IMR-90 (cell line): Measurements from ENCODE around the gene PIP4K2A. TPM values are rescaled to one million over a fixed set of nuclear protein-coding genes. Genes with fewer than 3 reads are reported as not detected.

Source experiments
- ATAC-seq: fragments of 200-7000 bp; cut with Tn5 transposase; 2 replicates; pipeline ENCODE4 v1.9.1; 2020; ENCODE audit warnings: low read depth, mild to moderate bottlenecking, moderate library complexity
- BruUV-seq: library from RNA; stranded (reverse); fragments of 400-500 nt; replicated peaks from 2 replicates; lab custom pipeline; 2021; lab: Mats Ljungman, UMichigan
- CTCF ChIA-PET: fragments of 300-600 bp; formaldehyde crosslinking; extraction: SDS; loops from one replicate; lab custom pipeline; 2021; ENCODE audit warnings: antibody characterized with exemption; lab: Yijun Ruan, JAX
- POLR2A ChIA-PET: fragments of 300-600 bp; sonication (Branson Sonifier 250); formaldehyde crosslinking; loops from one replicate; lab custom pipeline; 2022; ENCODE audit warnings: antibody characterized with exemption; ENCODE audit not compliant: unreplicated experiment; lab: Charles Lee
- DNase-seq: peaks from one replicate; pipeline ENCODE4 v3.0.0; 2013
- H2AFZ ChIP-seq: replicated peaks from 2 replicates; pipeline ENCODE3; 2013; ENCODE audit warnings: low read length, mild to moderate bottlenecking; ENCODE audit not compliant: poor library complexity
- H2AK5ac ChIP-seq: 2 replicates; pipeline ENCODE4 v1.6.1; 2013; ENCODE audit warnings: low read depth, low read length, inconsistent platforms
- H2AK9ac ChIP-seq: replicated peaks from 2 replicates; pipeline ENCODE3; 2013; ENCODE audit warnings: mild to moderate bottlenecking, low read depth, low read length, moderate library complexity; ENCODE audit not compliant: poor library complexity
- H2BK120ac ChIP-seq: 2 replicates; pipeline ENCODE4 v1.6.1; 2013; ENCODE audit warnings: low read depth, low read length, inconsistent platforms
- H2BK15ac ChIP-seq: 3 replicates; pipeline ENCODE4 v1.6.1; 2013; ENCODE audit warnings: low read depth, low read length, inconsistent platforms
- H2BK20ac ChIP-seq: 2 replicates; pipeline ENCODE4 v1.6.1; 2013; ENCODE audit warnings: low read depth, mild to moderate bottlenecking, inconsistent platforms, low read length, moderate library complexity
- H2BK5ac ChIP-seq: 2 replicates; pipeline ENCODE4 v1.6.1; 2013; ENCODE audit warnings: mild to moderate bottlenecking, low read depth, low read length, inconsistent platforms; ENCODE audit not compliant: poor library complexity, severe bottlenecking
- H3K14ac ChIP-seq: replicated peaks from 2 replicates; pipeline ENCODE4 v1.6.1; 2013; ENCODE audit warnings: low read depth, low read length, inconsistent platforms
- H3K18ac ChIP-seq: 2 replicates; pipeline ENCODE4 v1.6.1; 2013; ENCODE audit warnings: low read depth, low read length, control low read depth
- H3K23ac ChIP-seq: 2 replicates; pipeline ENCODE4 v1.6.1; 2013; ENCODE audit warnings: low read depth, low read length, inconsistent platforms
- H3K27ac ChIP-seq: 2 replicates; pipeline ENCODE4 v1.5.1; 2013; ENCODE audit warnings: mild to moderate bottlenecking, control low read depth, low read length; ENCODE audit not compliant: insufficient read depth
- H3K27me3 ChIP-seq: 2 replicates; pipeline ENCODE4 v1.6.1; 2013; ENCODE audit warnings: low read length; ENCODE audit not compliant: control insufficient read depth, insufficient read depth
- H3K36me3 ChIP-seq: 2 replicates; pipeline ENCODE4 v1.6.1; 2013; ENCODE audit warnings: low read length, mixed read lengths; ENCODE audit not compliant: control insufficient read depth, insufficient read depth
- H3K4ac ChIP-seq: 2 replicates; pipeline ENCODE4 v1.6.1; 2013; ENCODE audit warnings: low read depth, low read length, inconsistent platforms
- H3K4me1 ChIP-seq: 2 replicates; pipeline ENCODE4 v1.6.1; 2013; ENCODE audit warnings: low read length, mixed read lengths; ENCODE audit not compliant: control insufficient read depth, insufficient read depth
- H3K4me2 ChIP-seq: 2 replicates; pipeline ENCODE4 v1.6.1; 2013; ENCODE audit warnings: low read depth, mild to moderate bottlenecking, control low read depth, low read length, moderate library complexity
- H3K4me3 ChIP-seq: 2 replicates; pipeline ENCODE4 v1.5.1; 2013; ENCODE audit warnings: low read depth, mild to moderate bottlenecking, control low read depth, low read length, moderate library complexity; ENCODE audit not compliant: insufficient read depth
- H3K56ac ChIP-seq: 2 replicates; pipeline ENCODE4 v1.6.1; 2013; ENCODE audit warnings: low read length, inconsistent platforms; ENCODE audit not compliant: insufficient read depth; ENCODE audit errors: extremely low read depth
- H3K79me1 ChIP-seq, 2 experiments: 2 replicates each; pipeline ENCODE4 v1.6.1; 2013; ENCODE audit warnings: low read length in 2 of 2, inconsistent platforms in 1 of 2, low read depth in 1 of 2
- H3K9ac ChIP-seq: 2 replicates; pipeline ENCODE4 v1.6.1; 2013; ENCODE audit warnings: low read depth, low read length, control low read depth
- H3K9me1 ChIP-seq: 2 replicates; pipeline ENCODE4 v1.6.1; 2013; ENCODE audit warnings: low read length, inconsistent platforms; ENCODE audit not compliant: insufficient read depth
- H3K9me3 ChIP-seq: 2 replicates; pipeline ENCODE4 v1.6.1; 2013; ENCODE audit warnings: low read length; ENCODE audit not compliant: control insufficient read depth, insufficient read depth
- H4K20me1 ChIP-seq: 2 replicates; pipeline ENCODE4 v1.6.1; 2013; ENCODE audit warnings: low read length, inconsistent platforms; ENCODE audit not compliant: insufficient read depth
- H4K5ac ChIP-seq: 2 replicates; pipeline ENCODE4 v1.6.1; 2013; ENCODE audit warnings: mild to moderate bottlenecking, low read depth, low read length, control low read depth
- H4K8ac ChIP-seq, 2 experiments: 2 replicates each; pipeline ENCODE4 v1.6.1; 2013; ENCODE audit warnings: low read depth in 2 of 2, low read length in 2 of 2, control low read depth in 1 of 2, inconsistent platforms in 1 of 2
- H4K91ac ChIP-seq: 2 replicates; pipeline ENCODE4 v1.6.1; 2013; ENCODE audit warnings: low read depth, low read length, inconsistent platforms; ENCODE audit not compliant: insufficient read depth
- SMC3 ChIP-seq: fragments of 150-350 bp; IDR thresholded peaks from 2 replicates; pipeline ENCODE4 v1.6.1; 2016; ENCODE audit warnings: low read depth, mild to moderate bottlenecking, antibody characterized with exemption, low read length, moderate library complexity
- WGBS, 2 experiments: methylation state at CpG; one replicate each; pipeline versions ENCODE4 v1.1.5 to v1.1.7; 2013; ENCODE audit warnings: missing lambda C conversion rate in 2 of 2; ENCODE audit not compliant: insufficient read length in 1 of 2; ENCODE audit errors: extremely low coverage in 2 of 2; 5-methylcytosine and 5-hydroxymethylcytosine counted together
- dilution Hi-C: fragments of 300-500 bp; cut with HindIII; formaldehyde crosslinking; loops from one replicate; pipeline ENCODE4 v1.14.3; 2018; ENCODE audit warnings: low sequenced_read_pairs; ENCODE audit not compliant: unreplicated experiment
- in situ Hi-C: fragments of 300-500 bp; cut with MboI; formaldehyde crosslinking; loops from 3 replicates; pipeline ENCODE4 v1.14.3; 2019; ENCODE audit warnings: low sequenced_read_pairs, inconsistent platforms, mixed read lengths
- intact Hi-C: fragments of 100-400 bp; cut with micrococcal nuclease; formaldehyde crosslinking; loops from 2 replicates; pipeline ENCODE4 v1.10.0; 2022
- polyA plus RNA-seq, 3 experiments: library from polyadenylated mRNA; depleted of rRNA; stranded (reverse); fragments of >200 nt; gene quantifications; 2 replicates each; pipeline ENCODE4 v1.2.3, GENCODE V29; 2012; ENCODE audit warnings: low replicate concordance in 1 of 3
- total RNA-seq: library from RNA; depleted of rRNA; stranded (reverse); fragments of >200 nt; gene quantifications from 2 replicates; pipeline ENCODE4 v1.2.3, GENCODE V29; 2012
- TF ChIP-seq, protein P1 (sequence below): conservative IDR thresholded peaks from 2 replicates; pipeline ENCODE4 v1.5.1; 2012; ENCODE audit warnings: mild to moderate bottlenecking, low read depth, low read length, improper control_type of control experiment

The PIP4K2A gene
- total and polyA plus RNA-seq, 2 of the 4 experiments (the other 2 are of a cell fraction): 9.8 to 18.1 TPM

GRCh38 chr10:22704471-22704911 is 9.9 kb downstream of the PIP4K2A start:
- H3K27me3 ChIP-seq: no peaks in the 10 kb centered on the region
- H3K79me1 ChIP-seq: peaks cover 60 to 86% of the 10 kb centered on the region in 2 experiments
- H3K4me1 ChIP-seq: peaks cover 2% of the 10 kb centered on the region; the same call in 1 of the 2 replicates
- H3K56ac ChIP-seq: no peak overlapping the region
- no peak overlapping the region for H2BK5ac ChIP-seq
- no peaks in the 10 kb centered on the region for H3K36me3 ChIP-seq
- in situ Hi-C loops: no loop called here
- H2BK120ac ChIP-seq: no peak overlapping the region
- H2BK20ac ChIP-seq: no peak overlapping the region
- DNase-seq: no peak
- H2AFZ ChIP-seq: no peak overlapping the region
- ATAC-seq: no peak
- no CpG with 5 or more reads among the region's 4 CpGs for WGBS, 2 experiments
- H3K4me3 ChIP-seq: no peak overlapping the region
- dilution Hi-C loops: no loop called here
- H2AK5ac ChIP-seq: no peak overlapping the region
- H3K27ac ChIP-seq: no peak overlapping the region
- H3K9me3 ChIP-seq: no peaks in the 10 kb centered on the region
- no peak overlapping the region for H4K8ac ChIP-seq
- ChIA-PET CTCF (interaction anchor here (0.5 kb wide), 1 partner anchor 68 kb away, joined by 4 read pairs; no protein-coding TSS in a partner anchor), POLR2A (interaction anchor here (0.6 kb wide), 1 partner anchor 247 kb away, joined by 4 read pairs; no protein-coding TSS in a partner anchor)
- H3K23ac ChIP-seq: no peak overlapping the region
- H3K4ac ChIP-seq: no peak overlapping the region
- peaks cover 11% of the 10 kb centered on the region; the same call in 1 of the 2 replicates for H3K9me1 ChIP-seq
- intact Hi-C loops: no loop called here
- no peak overlapping the region for H3K18ac ChIP-seq
- peaks cover 70% of the 10 kb centered on the region for H4K20me1 ChIP-seq
- no peak overlapping the region for H4K91ac ChIP-seq
- no peak overlapping the region for H3K4me2 ChIP-seq
- H4K5ac ChIP-seq: no peak overlapping the region
- no peak overlapping the region for H2BK15ac ChIP-seq
- no TSS peak for BruUV-seq
- no peak overlapping the region for H3K14ac ChIP-seq
- H3K9ac ChIP-seq: no peak overlapping the region
- no peak overlapping the region for H2AK9ac ChIP-seq
- TF ChIP-seq SMC3: no peak
- TF ChIP-seq, protein P1, sequence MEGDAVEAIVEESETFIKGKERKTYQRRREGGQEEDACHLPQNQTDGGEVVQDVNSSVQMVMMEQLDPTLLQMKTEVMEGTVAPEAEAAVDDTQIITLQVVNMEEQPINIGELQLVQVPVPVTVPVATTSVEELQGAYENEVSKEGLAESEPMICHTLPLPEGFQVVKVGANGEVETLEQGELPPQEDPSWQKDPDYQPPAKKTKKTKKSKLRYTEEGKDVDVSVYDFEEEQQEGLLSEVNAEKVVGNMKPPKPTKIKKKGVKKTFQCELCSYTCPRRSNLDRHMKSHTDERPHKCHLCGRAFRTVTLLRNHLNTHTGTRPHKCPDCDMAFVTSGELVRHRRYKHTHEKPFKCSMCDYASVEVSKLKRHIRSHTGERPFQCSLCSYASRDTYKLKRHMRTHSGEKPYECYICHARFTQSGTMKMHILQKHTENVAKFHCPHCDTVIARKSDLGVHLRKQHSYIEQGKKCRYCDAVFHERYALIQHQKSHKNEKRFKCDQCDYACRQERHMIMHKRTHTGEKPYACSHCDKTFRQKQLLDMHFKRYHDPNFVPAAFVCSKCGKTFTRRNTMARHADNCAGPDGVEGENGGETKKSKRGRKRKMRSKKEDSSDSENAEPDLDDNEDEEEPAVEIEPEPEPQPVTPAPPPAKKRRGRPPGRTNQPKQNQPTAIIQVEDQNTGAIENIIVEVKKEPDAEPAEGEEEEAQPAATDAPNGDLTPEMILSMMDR: no peak
